SK-N-SH treated with all-trans-retinoic acid at 6 μM for 48 hours (cell line): ENCODE data around the gene GGA3.

Experiments
- ATAC-seq: fragments of 200-7000 bp; cut with Tn5 transposase; 3 replicates; pipeline ENCODE4 v1.9.1; 2020; ENCODE audit warnings: mild to moderate bottlenecking, moderate library complexity
- BACH2 ChIP-seq: fragments of 250-450 bp; sonication (Bioruptor Pico); IDR thresholded peaks from 2 replicates; pipeline ENCODE4 v1.9.0; 2021; ENCODE audit warnings: mild to moderate bottlenecking, borderline replicate concordance
- CREB5 ChIP-seq: fragments of 250-450 bp; sonication (Bioruptor Pico); IDR thresholded peaks from 2 replicates; pipeline ENCODE4 v1.5.1; 2020; ENCODE audit warnings: low read depth, mild to moderate bottlenecking, moderate library complexity
- CSDC2 ChIP-seq: fragments of 250-450 bp; sonication (Bioruptor Pico); IDR thresholded peaks from 2 replicates; pipeline ENCODE4 v1.5.0; 2020; ENCODE audit warnings: mild to moderate bottlenecking, moderate library complexity
- CSRNP3 ChIP-seq: fragments of 250-450 bp; sonication (Bioruptor Pico); IDR thresholded peaks from 2 replicates; pipeline ENCODE4 v1.5.1; 2021; ENCODE audit warnings: mild to moderate bottlenecking, moderate library complexity
- ESRRG ChIP-seq: fragments of 250-450 bp; sonication (Bioruptor Pico); IDR thresholded peaks from 2 replicates; pipeline ENCODE4 v1.6.1; 2021; ENCODE audit warnings: mild to moderate bottlenecking
- GLIS3 ChIP-seq: fragments of 250-450 bp; sonication (Bioruptor Pico); IDR thresholded peaks from 2 replicates; pipeline ENCODE4 v1.5.0; 2020; ENCODE audit warnings: mild to moderate bottlenecking, moderate library complexity
- ISL1 ChIP-seq: fragments of 250-450 bp; sonication (Bioruptor Pico); IDR thresholded peaks from 2 replicates; pipeline ENCODE4 v2.1.2; 2022; ENCODE audit warnings: mild to moderate bottlenecking, moderate library complexity
- OSR1 ChIP-seq: fragments of 250-450 bp; sonication (Bioruptor Pico); IDR thresholded peaks from 2 replicates; pipeline ENCODE4 v1.8.0; 2022; ENCODE audit warnings: moderate library complexity, mild to moderate bottlenecking, inconsistent platforms
- PATZ1 ChIP-seq: fragments of 250-450 bp; sonication (Bioruptor Pico); IDR thresholded peaks from 2 replicates; pipeline ENCODE4 v1.8.0; 2020; ENCODE audit warnings: mild to moderate bottlenecking, moderate library complexity, borderline replicate concordance
- POU6F1 ChIP-seq: fragments of 250-450 bp; sonication (Bioruptor Pico); IDR thresholded peaks from 2 replicates; pipeline ENCODE4 v1.8.0; 2021; ENCODE audit warnings: low read depth, mild to moderate bottlenecking, moderate library complexity, borderline replicate concordance
- RARB ChIP-seq: fragments of 250-450 bp; sonication (Bioruptor Pico); IDR thresholded peaks from 2 replicates; pipeline ENCODE4 v1.8.0; 2021; ENCODE audit warnings: mild to moderate bottlenecking, moderate library complexity
- SNAI2 ChIP-seq: fragments of 250-450 bp; sonication (Bioruptor Pico); IDR thresholded peaks from 2 replicates; pipeline ENCODE4 v1.5.0; 2020; ENCODE audit warnings: mild to moderate bottlenecking, moderate library complexity
- TCF4 ChIP-seq: fragments of 250-450 bp; sonication (Bioruptor Pico); IDR thresholded peaks from 2 replicates; pipeline ENCODE4 v1.8.0; 2021; ENCODE audit warnings: mild to moderate bottlenecking, moderate library complexity, borderline replicate concordance
- TOX ChIP-seq: fragments of 250-450 bp; sonication (Bioruptor Pico); IDR thresholded peaks from 2 replicates; pipeline ENCODE4 v1.8.0; 2021; ENCODE audit warnings: mild to moderate bottlenecking, moderate library complexity, borderline replicate concordance
- TSHZ2 ChIP-seq: fragments of 250-450 bp; sonication (Bioruptor Pico); IDR thresholded peaks from 2 replicates; pipeline ENCODE4 v1.5.0; 2020; ENCODE audit warnings: mild to moderate bottlenecking, moderate library complexity
- ZC3H10 ChIP-seq: fragments of 250-450 bp; sonication (Bioruptor Pico); IDR thresholded peaks from 2 replicates; pipeline ENCODE4 v1.5.1; 2021; ENCODE audit warnings: mild to moderate bottlenecking, moderate library complexity
- ZFP3 ChIP-seq: fragments of 250-450 bp; sonication (Bioruptor Pico); IDR thresholded peaks from 2 replicates; pipeline ENCODE4 v1.5.0; 2020; ENCODE audit warnings: mild to moderate bottlenecking, moderate library complexity
- ZFP30 ChIP-seq: fragments of 450-650 bp; formaldehyde crosslinking; IDR thresholded peaks from 2 replicates; pipeline ENCODE4 v1.5.0; 2022; ENCODE audit warnings: mild to moderate bottlenecking, moderate library complexity
- ZNF565 ChIP-seq: fragments of 450-650 bp; formaldehyde crosslinking; conservative IDR thresholded peaks from 2 replicates; pipeline ENCODE4 v1.5.0; 2020; ENCODE audit warnings: low read depth, mild to moderate bottlenecking, moderate library complexity
- ZNF70 ChIP-seq: fragments of 450-650 bp; formaldehyde crosslinking; IDR thresholded peaks from 2 replicates; pipeline ENCODE4 v1.5.0; 2020; ENCODE audit warnings: mild to moderate bottlenecking, moderate library complexity
- ZNF8 ChIP-seq: fragments of 450-650 bp; formaldehyde crosslinking; IDR thresholded peaks from 2 replicates; pipeline ENCODE4 v1.5.0; 2020; ENCODE audit warnings: mild to moderate bottlenecking, moderate library complexity

GGA3 gene

GRCh38 chr17:75244133-75244866, 17.1 kb downstream of the GGA3 start:
- ATAC-seq, result no peak
- TF ChIP-seq ZC3H10 (no peak), GLIS3 (CRISPR knock-in tag) (no peak), BACH2 (CRISPR knock-in tag) (no peak), TSHZ2 (no peak), CREB5 (no peak), ZNF70 (CRISPR knock-in tag) (no peak), ZFP3 (no peak), SNAI2 (CRISPR knock-in tag) (no peak), CSRNP3 (no peak), ESRRG (no peak)

GRCh38 chr17:75242461-75243042, 18.9 kb downstream of the GGA3 start:
- TF ChIP-seq TOX, result no peak
- TF ChIP-seq PATZ1 (CRISPR knock-in tag), result no peak
- no peak for TF ChIP-seq ZFP3
- TF ChIP-seq ESRRG, result no peak
- TF ChIP-seq ZNF565, result no peak
- TF ChIP-seq ZNF70 (CRISPR knock-in tag), result no peak
- no peak for TF ChIP-seq BACH2 (CRISPR knock-in tag)
- TF ChIP-seq POU6F1 (CRISPR knock-in tag), result no peak
- no peak for TF ChIP-seq RARB (CRISPR knock-in tag)
- no peak for ATAC-seq

- ATAC-seq, result no peak
- TF ChIP-seq ZFP30 (no peak), POU6F1 (CRISPR knock-in tag) (no peak), SNAI2 (CRISPR knock-in tag) (no peak), ISL1 (no peak), TOX (no peak), CSRNP3 (no peak), RARB (CRISPR knock-in tag) (no peak), BACH2 (CRISPR knock-in tag) (no peak), OSR1 (CRISPR knock-in tag) (no peak), ZNF565 (no peak), ZNF8 (no peak), CSDC2 (CRISPR knock-in tag) (no peak), TCF4 (CRISPR knock-in tag) (no peak), ZC3H10 (no peak), CREB5 (no peak), ZFP3 (no peak)
Measured at GRCh38 chr17:75241996-75242460, 19.4 kb downstream of the GGA3 start.
